NCI-H774 (cell line): ENCODE data around the gene UNC93A.
"Not testable (repeated sequence)": the region's sequence is repeated elsewhere in the genome, so short reads cannot be mapped to it uniquely, and the experiment has no call there.

Experiments
- DNase-seq: peaks from one replicate; lab custom pipeline; 2025; lab: John Stamatoyannopoulos, UW

Gene UNC93A

GRCh38 chr6:167293590-167294091, 2.5 kb downstream of the UNC93A start:
- DNase-seq: no peak

- DNase-seq: no peak
Observed at GRCh38 chr6:167294241-167294640, 3.1 kb downstream of the UNC93A start.

GRCh38 chr6:167294651-167295494, 3.8 kb downstream of the UNC93A start:
- DNase-seq: no peak

- no peak for DNase-seq
Observed at GRCh38 chr6:167295495-167296292, 4.6 kb downstream of the UNC93A start.

GRCh38 chr6:167296293-167296690, 5.2 kb downstream of the UNC93A start:
- no peak for DNase-seq

- DNase-seq: no peak
Observed at GRCh38 chr6:167296902-167297301, 5.8 kb downstream of the UNC93A start.

- no peak for DNase-seq
Observed at GRCh38 chr6:167298127-167298526, 7.0 kb downstream of the UNC93A start.

GRCh38 chr6:167299641-167300308, 8.7 kb downstream of the UNC93A start:
- DNase-seq: no peak

- no peak for DNase-seq
Observed at GRCh38 chr6:167300902-167301777, 10.0 kb downstream of the UNC93A start.

- no peak for DNase-seq
Observed at GRCh38 chr6:167302074-167302473, 11.0 kb downstream of the UNC93A start.

GRCh38 chr6:167302796-167303195, 11.7 kb downstream of the UNC93A start:
- DNase-seq: no peak

GRCh38 chr6:167303675-167304625, 12.8 kb downstream of the UNC93A start:
- DNase-seq: no peak

GRCh38 chr6:167304912-167305311, 13.8 kb downstream of the UNC93A start:
- no peak for DNase-seq

- no peak for DNase-seq
Observed at GRCh38 chr6:167305796-167306195, 14.7 kb downstream of the UNC93A start.

GRCh38 chr6:167306401-167306998, 15.4 kb downstream of the UNC93A start:
- no peak for DNase-seq

- DNase-seq: no peak
Observed at GRCh38 chr6:167307342-167307955, 16.3 kb downstream of the UNC93A start.

- DNase-seq: no peak
Observed at GRCh38 chr6:167308207-167308606, 17.1 kb downstream of the UNC93A start.

- DNase-seq: not testable (repeated sequence)
Observed at GRCh38 chr6:167309355-167310192, 18.5 kb downstream of the UNC93A start.
